DND-41 (cell line): ENCODE data around the gene DNASE1L2.

Experiments used
- ATAC-seq: fragments of 200-7000 bp; cut with Tn5 transposase; 3 replicates; pipeline ENCODE4 v1.9.1; 2021; ENCODE audit warnings: low read depth; ENCODE audit not compliant: insufficient read depth
- DNase-seq: peaks from one replicate; pipeline ENCODE4 v3.0.0-alpha.2; 2020
- H2AFZ ChIP-seq: 2 replicates; pipeline ENCODE4 v1.6.0; 2012; ENCODE audit warnings: low read depth, low read length
- H3K27ac ChIP-seq: 2 replicates; pipeline ENCODE4 v1.5.1; 2012; ENCODE audit warnings: low read length, inconsistent platforms
- H3K27me3 ChIP-seq: fragments of 200-600 bp; sonication (generic); 2 replicates; pipeline ENCODE4 v1.6.0; 2012; ENCODE audit warnings: low read length, mild to moderate bottlenecking, inconsistent platforms; ENCODE audit not compliant: insufficient read depth, poor library complexity
- H3K36me3 ChIP-seq: 2 replicates; pipeline ENCODE4 v1.5.1; 2012; ENCODE audit warnings: low read length, inconsistent platforms; ENCODE audit not compliant: insufficient read depth
- H3K4me1 ChIP-seq: 2 replicates; pipeline ENCODE4 v1.5.1; 2012; ENCODE audit warnings: mild to moderate bottlenecking, low read length; ENCODE audit not compliant: insufficient read depth
- H3K4me2 ChIP-seq: 2 replicates; pipeline ENCODE4 v1.6.0; 2012; ENCODE audit warnings: mild to moderate bottlenecking, moderate library complexity, low read length, inconsistent platforms; ENCODE audit not compliant: insufficient read depth
- H3K4me3 ChIP-seq, 2 experiments: fragments of 200-600 bp in 1 of 2; shearing (Covaris generic) in 1 of 2; 2 replicates each; pipeline ENCODE4 v1.5.1; 2012 to 2016; ENCODE audit warnings: inconsistent platforms in 2 of 2, low read length in 2 of 2, mild to moderate bottlenecking in 2 of 2, low read depth in 1 of 2, moderate library complexity in 1 of 2
- H3K79me2 ChIP-seq: 2 replicates; pipeline ENCODE4 v1.6.0; 2012; ENCODE audit warnings: low read length, inconsistent platforms; ENCODE audit not compliant: insufficient read depth
- H3K9ac ChIP-seq: 2 replicates; pipeline ENCODE4 v1.6.0; 2012; ENCODE audit warnings: low read depth, mild to moderate bottlenecking, inconsistent platforms, low read length, moderate library complexity
- H3K9me3 ChIP-seq: 2 replicates; pipeline ENCODE4 v1.5.1; 2012; ENCODE audit warnings: low read length, moderate library complexity, mild to moderate bottlenecking, inconsistent platforms; ENCODE audit not compliant: insufficient read depth, severe bottlenecking
- H4K20me1 ChIP-seq: 2 replicates; pipeline ENCODE4 v1.6.0; 2012; ENCODE audit warnings: low read length; ENCODE audit not compliant: insufficient read depth
- EZH2 ChIP-seq: IDR thresholded peaks from 3 replicates; pipeline ENCODE4 v1.6.1; 2012; ENCODE audit warnings: borderline replicate concordance, low read depth, mild to moderate bottlenecking, moderate library complexity, low read length, inconsistent platforms; ENCODE audit not compliant: severe bottlenecking
- TF ChIP-seq, protein P1 (sequence below): IDR thresholded peaks from 2 replicates; pipeline ENCODE4 v1.5.1; 2012; ENCODE audit warnings: borderline replicate concordance, low read length, moderate library complexity, mild to moderate bottlenecking; ENCODE audit not compliant: poor library complexity, severe bottlenecking; ENCODE audit errors: extremely low read depth

DNASE1L2 gene

GRCh38 chr16:2244926-2245795 lies 8.9 kb downstream of the DNASE1L2 start:
- no peaks in the 10 kb centered on the region for H3K79me2 ChIP-seq
- no peaks in the 10 kb centered on the region for H3K9me3 ChIP-seq
- no peak overlapping the region for H3K4me3 ChIP-seq
- H3K4me1 ChIP-seq: no peaks in the 10 kb centered on the region
- H3K9ac ChIP-seq: no peak overlapping the region
- peaks cover 63% of the 10 kb centered on the region for H3K36me3 ChIP-seq
- H2AFZ ChIP-seq: no peak overlapping the region
- H3K4me2 ChIP-seq: no peak overlapping the region
- H3K27me3 ChIP-seq: no peaks in the 10 kb centered on the region
- ATAC-seq (no peak), DNase-seq (no peak)
- no peak overlapping the region for H3K27ac ChIP-seq
- TF ChIP-seq, protein P1, sequence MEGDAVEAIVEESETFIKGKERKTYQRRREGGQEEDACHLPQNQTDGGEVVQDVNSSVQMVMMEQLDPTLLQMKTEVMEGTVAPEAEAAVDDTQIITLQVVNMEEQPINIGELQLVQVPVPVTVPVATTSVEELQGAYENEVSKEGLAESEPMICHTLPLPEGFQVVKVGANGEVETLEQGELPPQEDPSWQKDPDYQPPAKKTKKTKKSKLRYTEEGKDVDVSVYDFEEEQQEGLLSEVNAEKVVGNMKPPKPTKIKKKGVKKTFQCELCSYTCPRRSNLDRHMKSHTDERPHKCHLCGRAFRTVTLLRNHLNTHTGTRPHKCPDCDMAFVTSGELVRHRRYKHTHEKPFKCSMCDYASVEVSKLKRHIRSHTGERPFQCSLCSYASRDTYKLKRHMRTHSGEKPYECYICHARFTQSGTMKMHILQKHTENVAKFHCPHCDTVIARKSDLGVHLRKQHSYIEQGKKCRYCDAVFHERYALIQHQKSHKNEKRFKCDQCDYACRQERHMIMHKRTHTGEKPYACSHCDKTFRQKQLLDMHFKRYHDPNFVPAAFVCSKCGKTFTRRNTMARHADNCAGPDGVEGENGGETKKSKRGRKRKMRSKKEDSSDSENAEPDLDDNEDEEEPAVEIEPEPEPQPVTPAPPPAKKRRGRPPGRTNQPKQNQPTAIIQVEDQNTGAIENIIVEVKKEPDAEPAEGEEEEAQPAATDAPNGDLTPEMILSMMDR: no peak
- no peak for TF ChIP-seq EZH2
- H4K20me1 ChIP-seq: peaks cover 13% of the 10 kb centered on the region

- DNase-seq (no peak), ATAC-seq (no peak)
- TF ChIP-seq, protein P1: no peak
- TF ChIP-seq EZH2: no peak
- Histone ChIP-seq H3K27ac (no peak overlapping the region), H3K27me3 (no peaks in the 10 kb centered on the region), H3K9ac (no peak overlapping the region), H3K4me3 (no peak overlapping the region), H2AFZ (no peak overlapping the region), H4K20me1 (peaks cover 13% of the 10 kb centered on the region), H3K4me2 (no peak overlapping the region), H3K79me2 (no peaks in the 10 kb centered on the region), H3K36me3 (peaks cover 68% of the 10 kb centered on the region), H3K4me1 (no peaks in the 10 kb centered on the region), H3K9me3 (no peaks in the 10 kb centered on the region)
Observed at GRCh38 chr16:2246301-2246885, 10.1 kb downstream of the DNASE1L2 start.

GRCh38 chr16:2250652-2251295 lies 14.5 kb downstream of the DNASE1L2 start:
- no peak for ATAC-seq
- no peak overlapping the region for H3K4me3 ChIP-seq
- no peak overlapping the region for H3K27ac ChIP-seq
- H3K4me1 ChIP-seq: no peaks in the 10 kb centered on the region
- H3K36me3 ChIP-seq: peaks cover 73% of the 10 kb centered on the region
- no peak overlapping the region for H3K4me2 ChIP-seq
- H3K27me3 ChIP-seq: no peaks in the 10 kb centered on the region
- no peak for DNase-seq
- no peak overlapping the region for H3K9ac ChIP-seq
- no peaks in the 10 kb centered on the region for H3K79me2 ChIP-seq
- TF ChIP-seq EZH2: no peak
- TF ChIP-seq, protein P1: no peak
- H4K20me1 ChIP-seq: peaks cover 19% of the 10 kb centered on the region
- no peaks in the 10 kb centered on the region for H3K9me3 ChIP-seq
- H2AFZ ChIP-seq: no peak overlapping the region
